Measurements from ENCODE around the gene SMG9. TPM values are rescaled to one million over a fixed set of nuclear protein-coding genes. Genes with fewer than 3 reads are reported as not detected.
A peak's percentile ranks its signal among the peaks of the same experiment; 100 is the strongest.

The SMG9 gene
- total RNA-seq, 1 experiment from 2014 or later = 14.9 TPM

GRCh38 chr19:43721469-43722048, 33.2 kb downstream of the SMG9 start:
- DNase-seq (ENCODE audit: low spot score) = no peak

- no peak for DNase-seq (ENCODE audit: low spot score)
These were observed 33.8 kb downstream of the SMG9 start for GRCh38 chr19:43720936-43721335.

GRCh38 chr19:43719918-43720317, 34.8 kb downstream of the SMG9 start:
- no peak for DNase-seq (ENCODE audit: low spot score)

GRCh38 chr19:43719378-43719868, 35.3 kb downstream of the SMG9 start:
- no peak for DNase-seq (ENCODE audit: low spot score)

- DNase-seq (ENCODE audit: low spot score) = no peak
These were observed 36.0 kb downstream of the SMG9 start for GRCh38 chr19:43718627-43719377.

GRCh38 chr19:43715776-43716175, 39.0 kb downstream of the SMG9 start, which contains the start of gene IRGC:
Gene IRGC (plus strand): TSS chr19:43716076. CDS start chr19:43718559, 2,483 bp downstream.
- DNase-seq (ENCODE audit: low spot score) = no peak

GRCh38 chr19:43713208-43713607, 41.6 kb downstream of the SMG9 start:
- no peak for DNase-seq (ENCODE audit: low spot score)

GRCh38 chr19:43711751-43712355, 42.9 kb downstream of the SMG9 start:
- no peak for DNase-seq (ENCODE audit: low spot score)

- DNase-seq (ENCODE audit: low spot score) = no peak
These were observed 46.0 kb downstream of the SMG9 start for GRCh38 chr19:43708716-43709115.

GRCh38 chr19:43707158-43707712, 47.5 kb downstream of the SMG9 start:
- no peak for DNase-seq (ENCODE audit: low spot score)

- no peak for DNase-seq (ENCODE audit: low spot score)
These were observed 49.0 kb downstream of the SMG9 start for GRCh38 chr19:43705729-43706128.

GRCh38 chr19:43704002-43704705, 50.6 kb downstream of the SMG9 start:
- DNase-seq (ENCODE audit: low spot score) = no peak

- DNase-seq (ENCODE audit: low spot score) = peak; percentile 85
These were observed 54.3 kb downstream of the SMG9 start for GRCh38 chr19:43700395-43701000.

GRCh38 chr19:43699506-43700394, 55.0 kb downstream of the SMG9 start:
- DNase-seq (ENCODE audit: low spot score) = no peak

- no peak for DNase-seq (ENCODE audit: low spot score)
These were observed 57.5 kb downstream of the SMG9 start for GRCh38 chr19:43697295-43697694.

GRCh38 chr19:43695985-43696704, 58.6 kb downstream of the SMG9 start:
- DNase-seq (ENCODE audit: low spot score) = no peak

GRCh38 chr19:43694553-43694952, 60.2 kb downstream of the SMG9 start:
- no peak for DNase-seq (ENCODE audit: low spot score)

GRCh38 chr19:43692877-43693276, 61.9 kb downstream of the SMG9 start:
- DNase-seq (ENCODE audit: low spot score) = no peak

GRCh38 chr19:43692385-43692784, 62.4 kb downstream of the SMG9 start:
- no peak for DNase-seq (ENCODE audit: low spot score)

- no peak for DNase-seq (ENCODE audit: low spot score)
These were observed 63.0 kb downstream of the SMG9 start for GRCh38 chr19:43691755-43692154.

Data from H4 (cell line).